ENCODE results near the gene ERC2. TPM values are rescaled to one million over a fixed set of nuclear protein-coding genes. Genes with fewer than 3 reads are reported as not detected.

ERC2 gene
- total RNA-seq, 3 donors from 2014 or later (not counting 1 experiment from before 2014, with no cell fraction given), result not detected

Other genes with a start within 250 kb of the ERC2 start
- gene CCDC66, start 88.7 kb upstream of the ERC2 start, total RNA-seq, result 10 to 100 TPM; 25.5 to 36.0 (median 35.0) TPM
- 10 to 100 TPM; 73.5 to 96.4 (median 81.8) TPM for gene TASOR, start 214.8 kb upstream of the ERC2 start, total RNA-seq

Measured in natural killer cell (primary cell).